ENCODE results near the gene OSBP2.

Gene OSBP2

GRCh38 chr22:30884211-30885000 lies 189.7 kb downstream of the OSBP2 start:
- DNase-seq: no peak

GRCh38 chr22:30885001-30885366 lies 190.3 kb downstream of the OSBP2 start:
- DNase-seq: no peak

- DNase-seq: no peak
These were observed 190.9 kb downstream of the OSBP2 start for GRCh38 chr22:30885591-30885990.

GRCh38 chr22:30887453-30887852 lies 192.8 kb downstream of the OSBP2 start:
- no peak for DNase-seq

GRCh38 chr22:30887861-30888260 lies 193.2 kb downstream of the OSBP2 start:
- DNase-seq: no peak

GRCh38 chr22:30889268-30889995 lies 194.8 kb downstream of the OSBP2 start:
- DNase-seq: no peak

- no peak for DNase-seq
These were observed 195.4 kb downstream of the OSBP2 start for GRCh38 chr22:30889996-30890480.

GRCh38 chr22:30890686-30891442 lies 196.2 kb downstream of the OSBP2 start:
- peak in 2 of 5 donors; percentile 8 to 13 for DNase-seq

GRCh38 chr22:30891443-30891755 lies 196.7 kb downstream of the OSBP2 start:
- DNase-seq: no peak

- no peak for DNase-seq
These were observed 197.1 kb downstream of the OSBP2 start for GRCh38 chr22:30891781-30892180.

- no peak for DNase-seq
These were observed 197.6 kb downstream of the OSBP2 start for GRCh38 chr22:30892286-30892685.

- no peak for DNase-seq
These were observed 198.1 kb downstream of the OSBP2 start for GRCh38 chr22:30892731-30893221.

GRCh38 chr22:30893434-30894370 lies 199.0 kb downstream of the OSBP2 start:
- no peak for DNase-seq

- DNase-seq: no peak
These were observed 199.7 kb downstream of the OSBP2 start for GRCh38 chr22:30894371-30894740.

GRCh38 chr22:30902496-30903357 lies 208.1 kb downstream of the OSBP2 start:
- DNase-seq: no peak

GRCh38 chr22:30903876-30904460 lies 209.3 kb downstream of the OSBP2 start:
- no peak for DNase-seq

- DNase-seq: no peak
These were observed 211.1 kb downstream of the OSBP2 start for GRCh38 chr22:30905696-30906341.

GRCh38 chr22:30906411-30906810 lies 211.7 kb downstream of the OSBP2 start:
- DNase-seq: no peak

- DNase-seq: no peak
These were observed 212.3 kb downstream of the OSBP2 start for GRCh38 chr22:30906946-30907345.

- DNase-seq: no peak
These were observed 213.4 kb downstream of the OSBP2 start for GRCh38 chr22:30908051-30908461.

Measured in T-helper 1 cell (primary cell).